Activated CD4-positive, alpha-beta T cell treated with anti-CD3 and anti-CD28 coated beads for 48 hours (primary cell): ENCODE results near the gene DENND4C.
"Not testable (repeated sequence)": the region's sequence is repeated elsewhere in the genome, so short reads cannot be mapped to it uniquely, and the experiment has no call there.

ENCODE experiments used
- DNase-seq: peaks from one replicate; pipeline ENCODE4 v3.0.0-alpha.2; 2020

Gene DENND4C

GRCh38 chr9:19378164-19378563 lies 147.7 kb downstream of the DENND4C start:
- no peak for DNase-seq

- no peak for DNase-seq
These were observed 148.2 kb downstream of the DENND4C start for GRCh38 chr9:19378647-19379046.

- no peak for DNase-seq
These were observed 148.8 kb downstream of the DENND4C start for GRCh38 chr9:19379283-19379682.

- DNase-seq = peak; percentile 49
These were observed 149.2 kb downstream of the DENND4C start for GRCh38 chr9:19379697-19380046.

GRCh38 chr9:19380826-19381075 lies 150.3 kb downstream of the DENND4C start:
- no peak for DNase-seq

GRCh38 chr9:19381656-19382055 lies 151.2 kb downstream of the DENND4C start:
- DNase-seq = peak; percentile 15

- DNase-seq = not testable (repeated sequence)
These were observed 154.7 kb downstream of the DENND4C start for GRCh38 chr9:19385212-19385611.

- DNase-seq = no peak
These were observed 155.5 kb downstream of the DENND4C start for GRCh38 chr9:19385786-19386501.

- no peak for DNase-seq
These were observed 156.1 kb downstream of the DENND4C start for GRCh38 chr9:19386502-19387044.

GRCh38 chr9:19387317-19387716 lies 156.8 kb downstream of the DENND4C start:
- no peak for DNase-seq

GRCh38 chr9:19389539-19389938 lies 159.0 kb downstream of the DENND4C start:
- not testable (repeated sequence) for DNase-seq

GRCh38 chr9:19397845-19398244 lies 167.4 kb downstream of the DENND4C start:
- no peak for DNase-seq

GRCh38 chr9:19403231-19403630 lies 172.7 kb downstream of the DENND4C start:
- not testable (repeated sequence) for DNase-seq

- DNase-seq = no peak
These were observed 174.0 kb downstream of the DENND4C start for GRCh38 chr9:19404283-19405075.

- no peak for DNase-seq
These were observed 175.3 kb downstream of the DENND4C start for GRCh38 chr9:19405771-19406170.

GRCh38 chr9:19408316-19408692 lies 177.8 kb downstream of the DENND4C start:
- DNase-seq = peak; percentile 10

GRCh38 chr9:19408693-19409400 lies 178.4 kb downstream of the DENND4C start, which contains the start of gene ACER2:
Gene ACER2 (plus strand): TSS chr9:19409009. CDS start chr9:19409085, 76 bp downstream.
- peak; percentile 95 for DNase-seq

- DNase-seq = peak; percentile 7
These were observed 179.1 kb downstream of the DENND4C start for GRCh38 chr9:19409401-19410194.

- DNase-seq = no peak
These were observed 179.7 kb downstream of the DENND4C start for GRCh38 chr9:19410195-19410503.

GRCh38 chr9:19410594-19410993 lies 180.1 kb downstream of the DENND4C start:
- no peak for DNase-seq

GRCh38 chr9:19411316-19411715 lies 180.8 kb downstream of the DENND4C start:
- no peak for DNase-seq

- not testable (repeated sequence) for DNase-seq
These were observed 183.0 kb downstream of the DENND4C start for GRCh38 chr9:19413456-19413855.

- DNase-seq = no peak
These were observed 185.7 kb downstream of the DENND4C start for GRCh38 chr9:19416143-19416542.
